Karpas-422 (cell line): Measurements from ENCODE around the gene NBEA. TPM values are rescaled to one million over a fixed set of nuclear protein-coding genes. Genes with fewer than 3 reads are reported as not detected.

Experiments
- DNase-seq: peaks from one replicate; pipeline ENCODE4 v3.0.0-alpha.2; 2015
- H2AFZ ChIP-seq: fragments of 200-600 bp; sonication (generic); 2 replicates; pipeline ENCODE4 v1.6.1; 2014; ENCODE audit warnings: antibody characterized with exemption, low read length, mixed read lengths
- H3K27ac ChIP-seq: fragments of 200-600 bp; sonication (generic); 2 replicates; pipeline ENCODE4 v1.5.1; 2014; ENCODE audit warnings: mild to moderate bottlenecking, low read length, moderate library complexity
- H3K27me3 ChIP-seq: fragments of 200-600 bp; sonication (generic); 2 replicates; pipeline ENCODE4 v1.6.1; 2014; ENCODE audit warnings: low read length, mixed read lengths
- H3K36me3 ChIP-seq: fragments of 200-600 bp; sonication (generic); 2 replicates; pipeline ENCODE4 v1.6.1; 2014; ENCODE audit warnings: low read length, mixed read lengths; ENCODE audit not compliant: insufficient read depth
- H3K4me1 ChIP-seq: fragments of 200-600 bp; sonication (generic); 2 replicates; pipeline ENCODE4 v1.6.1; 2014; ENCODE audit warnings: mild to moderate bottlenecking, low read length, mixed read lengths
- H3K4me2 ChIP-seq: fragments of 200-600 bp; sonication (generic); 2 replicates; pipeline ENCODE4 v1.6.1; 2014; ENCODE audit warnings: low read length, low read depth, mild to moderate bottlenecking; ENCODE audit not compliant: poor library complexity, severe bottlenecking
- H3K4me3 ChIP-seq: fragments of 200-600 bp; sonication (generic); 2 replicates; pipeline ENCODE4 v1.5.1; 2014; ENCODE audit warnings: mild to moderate bottlenecking, antibody characterized with exemption, low read length, mixed read lengths
- H3K79me2 ChIP-seq: fragments of 200-600 bp; sonication (generic); 2 replicates; pipeline ENCODE4 v1.6.1; 2014; ENCODE audit warnings: mild to moderate bottlenecking, low read length, mixed read lengths
- H3K9ac ChIP-seq: fragments of 200-600 bp; sonication (generic); 2 replicates; pipeline ENCODE4 v1.6.0; 2014; ENCODE audit warnings: low read length
- H3K9me2 ChIP-seq: fragments of 200-600 bp; sonication (generic), shearing (Covaris generic); replicated peaks from 2 replicates; pipeline ENCODE4 v1.6.0; 2014; ENCODE audit warnings: mild to moderate bottlenecking, low read length, moderate library complexity; ENCODE audit not compliant: insufficient read depth
- H3K9me3 ChIP-seq: fragments of 300-700, 200-600 bp; sonication (generic); 2 replicates; pipeline ENCODE4 v1.6.1; 2014; ENCODE audit warnings: low read length, mixed read lengths
- H4K20me1 ChIP-seq: fragments of 200-600 bp; sonication (generic); 2 replicates; pipeline ENCODE4 v1.6.1; 2014; ENCODE audit warnings: mild to moderate bottlenecking, antibody characterized with exemption, low read length, low read depth; ENCODE audit not compliant: insufficient read depth
- total RNA-seq: library from RNA; depleted of rRNA; stranded (reverse); fragments of >200 nt; shearing (Covaris generic); gene quantifications from 2 replicates; pipeline ENCODE4 v1.2.3, GENCODE V29; 2014; ENCODE audit warnings: low replicate concordance

NBEA gene
- total RNA-seq, 1 experiment from 2014 or later, result 4.0 TPM

GRCh38 chr13:35211949-35212348 is 269.9 kb downstream of the NBEA start:
- Histone ChIP-seq H4K20me1 (no peaks in the 10 kb centered on the region), H3K4me2 (no peak overlapping the region), H3K4me1 (no peaks in the 10 kb centered on the region), H3K9ac (no peak overlapping the region), H3K27me3 (no peaks in the 10 kb centered on the region), H3K9me2 (no peaks in the 10 kb centered on the region), H3K79me2 (no peaks in the 10 kb centered on the region), H3K36me3 (no peaks in the 10 kb centered on the region), H3K27ac (no peak overlapping the region), H3K4me3 (no peak overlapping the region), H3K9me3 (no peaks in the 10 kb centered on the region), H2AFZ (no peak overlapping the region)
- no peak for DNase-seq

- Histone ChIP-seq H3K9ac (no peak overlapping the region), H3K27ac (no peak overlapping the region), H3K36me3 (no peaks in the 10 kb centered on the region), H3K4me3 (no peak overlapping the region), H3K9me2 (no peaks in the 10 kb centered on the region), H3K9me3 (no peaks in the 10 kb centered on the region), H3K27me3 (no peaks in the 10 kb centered on the region), H3K4me1 (no peaks in the 10 kb centered on the region), H4K20me1 (no peaks in the 10 kb centered on the region), H3K79me2 (no peaks in the 10 kb centered on the region), H3K4me2 (no peak overlapping the region), H2AFZ (no peak overlapping the region)
- no peak for DNase-seq
Measured at GRCh38 chr13:35213911-35214310, 271.8 kb downstream of the NBEA start.

- Histone ChIP-seq H3K4me1 (no peaks in the 10 kb centered on the region), H3K9ac (no peak overlapping the region), H4K20me1 (no peaks in the 10 kb centered on the region), H3K9me2 (no peaks in the 10 kb centered on the region), H2AFZ (no peak overlapping the region), H3K79me2 (no peaks in the 10 kb centered on the region), H3K4me3 (no peak overlapping the region), H3K9me3 (no peaks in the 10 kb centered on the region), H3K36me3 (no peaks in the 10 kb centered on the region), H3K27ac (no peak overlapping the region), H3K4me2 (no peak overlapping the region), H3K27me3 (no peaks in the 10 kb centered on the region)
- no peak for DNase-seq
Measured at GRCh38 chr13:35216131-35216530, 274.1 kb downstream of the NBEA start.

- H3K36me3 ChIP-seq, result no peaks in the 10 kb centered on the region
- H3K27me3 ChIP-seq, result no peaks in the 10 kb centered on the region
- no peaks in the 10 kb centered on the region for H3K9me3 ChIP-seq
- no peaks in the 10 kb centered on the region for H3K79me2 ChIP-seq
- H3K4me1 ChIP-seq, result no peaks in the 10 kb centered on the region
- no peak overlapping the region for H2AFZ ChIP-seq
- no peaks in the 10 kb centered on the region for H3K9me2 ChIP-seq
- H4K20me1 ChIP-seq, result no peaks in the 10 kb centered on the region
- no peak for DNase-seq
- H3K9ac ChIP-seq, result no peak overlapping the region
- H3K4me3 ChIP-seq, result no peak overlapping the region
- H3K4me2 ChIP-seq, result no peak overlapping the region
- H3K27ac ChIP-seq, result no peak overlapping the region
Measured at GRCh38 chr13:35219021-35219420, 277.0 kb downstream of the NBEA start.

GRCh38 chr13:35225159-35225558 is 283.1 kb downstream of the NBEA start:
- H3K4me1 ChIP-seq, result no peaks in the 10 kb centered on the region
- no peaks in the 10 kb centered on the region for H3K79me2 ChIP-seq
- H3K4me3 ChIP-seq, result no peak overlapping the region
- no peak overlapping the region for H2AFZ ChIP-seq
- H3K9ac ChIP-seq, result no peak overlapping the region
- H3K27me3 ChIP-seq, result no peaks in the 10 kb centered on the region
- H3K9me2 ChIP-seq, result no peaks in the 10 kb centered on the region
- H4K20me1 ChIP-seq, result no peaks in the 10 kb centered on the region
- H3K4me2 ChIP-seq, result no peak overlapping the region
- no peaks in the 10 kb centered on the region for H3K36me3 ChIP-seq
- no peak for DNase-seq
- H3K9me3 ChIP-seq, result no peaks in the 10 kb centered on the region
- H3K27ac ChIP-seq, result no peak overlapping the region

- Histone ChIP-seq H3K9me3 (no peaks in the 10 kb centered on the region), H3K4me2 (no peak overlapping the region), H3K9ac (no peak overlapping the region), H3K36me3 (no peaks in the 10 kb centered on the region), H3K27ac (no peak overlapping the region), H3K9me2 (no peaks in the 10 kb centered on the region), H4K20me1 (no peaks in the 10 kb centered on the region), H3K4me1 (no peaks in the 10 kb centered on the region), H3K27me3 (no peaks in the 10 kb centered on the region), H3K79me2 (no peaks in the 10 kb centered on the region), H2AFZ (no peak overlapping the region), H3K4me3 (no peak overlapping the region)
- DNase-seq, result no peak
Measured at GRCh38 chr13:35225582-35225981, 283.5 kb downstream of the NBEA start.

- Histone ChIP-seq H3K27me3 (no peaks in the 10 kb centered on the region), H3K9me3 (no peaks in the 10 kb centered on the region), H3K36me3 (no peaks in the 10 kb centered on the region), H3K79me2 (no peaks in the 10 kb centered on the region), H3K4me1 (no peaks in the 10 kb centered on the region), H2AFZ (no peak overlapping the region), H3K27ac (no peak overlapping the region), H4K20me1 (no peaks in the 10 kb centered on the region), H3K9ac (no peak overlapping the region), H3K4me2 (no peak overlapping the region), H3K4me3 (no peak overlapping the region), H3K9me2 (no peaks in the 10 kb centered on the region)
- no peak for DNase-seq
Measured at GRCh38 chr13:35228536-35228935, 286.5 kb downstream of the NBEA start.

GRCh38 chr13:35231426-35231825 is 289.4 kb downstream of the NBEA start:
- no peaks in the 10 kb centered on the region for H3K9me3 ChIP-seq
- no peak overlapping the region for H2AFZ ChIP-seq
- no peak overlapping the region for H3K4me2 ChIP-seq
- no peak overlapping the region for H3K9ac ChIP-seq
- no peaks in the 10 kb centered on the region for H3K9me2 ChIP-seq
- no peaks in the 10 kb centered on the region for H3K27me3 ChIP-seq
- H3K79me2 ChIP-seq, result no peaks in the 10 kb centered on the region
- no peaks in the 10 kb centered on the region for H3K36me3 ChIP-seq
- H3K4me1 ChIP-seq, result no peaks in the 10 kb centered on the region
- no peaks in the 10 kb centered on the region for H4K20me1 ChIP-seq
- H3K27ac ChIP-seq, result no peak overlapping the region
- H3K4me3 ChIP-seq, result no peak overlapping the region
- no peak for DNase-seq

- Histone ChIP-seq H3K4me3 (no peak overlapping the region), H2AFZ (no peak overlapping the region), H4K20me1 (no peaks in the 10 kb centered on the region), H3K79me2 (no peaks in the 10 kb centered on the region), H3K9me3 (no peaks in the 10 kb centered on the region), H3K27ac (no peak overlapping the region), H3K4me2 (no peak overlapping the region), H3K36me3 (no peaks in the 10 kb centered on the region), H3K27me3 (no peaks in the 10 kb centered on the region), H3K4me1 (no peaks in the 10 kb centered on the region), H3K9ac (no peak overlapping the region), H3K9me2 (no peaks in the 10 kb centered on the region)
- no peak for DNase-seq
Measured at GRCh38 chr13:35238274-35238673, 296.2 kb downstream of the NBEA start.
